Neural progenitor cell (in vitro differentiated cells): Measurements from ENCODE around the gene CACNA1C. TPM values are rescaled to one million over a fixed set of nuclear protein-coding genes. Genes with fewer than 3 reads are reported as not detected.

Source experiments
- DNase-seq: peaks from one replicate; pipeline ENCODE4 v3.0.0-alpha.2; 2016; ENCODE audit warnings: low spot score
- H2AFZ ChIP-seq: fragments of 200-600 bp; sonication (generic); replicated peaks from 2 replicates; pipeline ENCODE4 v1.6.1; 2016; ENCODE audit warnings: antibody characterized with exemption
- H3F3A ChIP-seq: fragments of 200-600 bp; sonication (generic); 2 replicates; pipeline ENCODE4 v1.6.1; 2016; ENCODE audit warnings: antibody characterized with exemption, low read depth
- H3K27ac ChIP-seq: fragments of 200-600 bp; sonication (generic); 2 replicates; pipeline ENCODE4 v1.5.1; 2016; ENCODE audit warnings: mild to moderate bottlenecking
- H3K27me3 ChIP-seq: fragments of 200-600 bp; sonication (generic); 2 replicates; pipeline ENCODE4 v1.6.1; 2016; ENCODE audit warnings: mild to moderate bottlenecking, moderate library complexity
- H3K36me3 ChIP-seq: fragments of 200-600 bp; sonication (generic); 2 replicates; pipeline ENCODE4 v1.5.1; 2016
- H3K4me1 ChIP-seq: fragments of 200-600 bp; sonication (generic); 2 replicates; pipeline ENCODE4 v1.6.1; 2016; ENCODE audit warnings: mixed run types
- H3K4me2 ChIP-seq: fragments of 200-600 bp; sonication (generic); 2 replicates; pipeline ENCODE4 v1.6.1; 2016
- H3K4me3 ChIP-seq: fragments of 200-600 bp; sonication (generic); 2 replicates; pipeline ENCODE4 v1.5.1; 2016
- H3K79me2 ChIP-seq: fragments of 200-600 bp; sonication (generic); 2 replicates; pipeline ENCODE4 v1.6.1; 2016; ENCODE audit warnings: low read depth
- H3K9ac ChIP-seq: fragments of 200-600 bp; sonication (generic); 2 replicates; pipeline ENCODE4 v1.6.1; 2016
- H3K9me3 ChIP-seq: fragments of 200-600 bp; sonication (generic); 2 replicates; pipeline ENCODE4 v1.5.1; 2016; ENCODE audit warnings: low read depth
- H4K20me1 ChIP-seq: fragments of 200-600 bp; sonication (generic); 2 replicates; pipeline ENCODE4 v1.6.1; 2016; ENCODE audit warnings: low read depth
- H3K27ac Mint-ChIP-seq: 3 replicates; pipeline ENCODE4 v1.8.0; 2021; ENCODE audit warnings: mixed read lengths
- H3K27me3 Mint-ChIP-seq: 2 replicates; pipeline ENCODE4 v1.8.0; 2022; ENCODE audit warnings: low read depth, mild to moderate bottlenecking, inconsistent platforms, moderate library complexity, mixed read lengths; ENCODE audit not compliant: insufficient read depth
- H3K36me3 Mint-ChIP-seq: 3 replicates; pipeline ENCODE4 v1.8.0; 2021; ENCODE audit warnings: mixed read lengths
- H3K4me1 Mint-ChIP-seq: 3 replicates; pipeline ENCODE4 v1.8.0; 2021; ENCODE audit warnings: mixed read lengths
- H3K4me3 Mint-ChIP-seq: 3 replicates; pipeline ENCODE4 v1.8.0; 2021; ENCODE audit warnings: mild to moderate bottlenecking, moderate library complexity, mixed read lengths
- H3K9me3 Mint-ChIP-seq: 3 replicates; pipeline ENCODE4 v1.8.0; 2020; ENCODE audit warnings: mixed read lengths
- EZH2 ChIP-seq: fragments of 200-600 bp; sonication (generic); IDR thresholded peaks from 2 replicates; pipeline ENCODE4 v1.6.1; 2017; ENCODE audit warnings: antibody characterized with exemption, mild to moderate bottlenecking, moderate library complexity
- EZH2phosphoT487 ChIP-seq: fragments of 200-600 bp; sonication (generic); IDR thresholded peaks from 2 replicates; pipeline ENCODE4 v1.6.1; 2017; ENCODE audit warnings: antibody characterized with exemption
- total RNA-seq: library from RNA; depleted of rRNA; stranded (reverse); fragments of >200 nt; gene quantifications from 2 replicates; pipeline ENCODE4 v1.2.3, GENCODE V29; 2015; ENCODE audit warnings: low replicate concordance
- TF ChIP-seq, protein P1 (sequence below): fragments of 200-600 bp; sonication (generic); IDR thresholded peaks from 2 replicates; pipeline ENCODE4 v1.5.1; 2017; ENCODE audit warnings: antibody characterized with exemption, mild to moderate bottlenecking

CACNA1C gene
- total RNA-seq, 1 donor from 2014 or later, result 2.7 TPM

DNA sequence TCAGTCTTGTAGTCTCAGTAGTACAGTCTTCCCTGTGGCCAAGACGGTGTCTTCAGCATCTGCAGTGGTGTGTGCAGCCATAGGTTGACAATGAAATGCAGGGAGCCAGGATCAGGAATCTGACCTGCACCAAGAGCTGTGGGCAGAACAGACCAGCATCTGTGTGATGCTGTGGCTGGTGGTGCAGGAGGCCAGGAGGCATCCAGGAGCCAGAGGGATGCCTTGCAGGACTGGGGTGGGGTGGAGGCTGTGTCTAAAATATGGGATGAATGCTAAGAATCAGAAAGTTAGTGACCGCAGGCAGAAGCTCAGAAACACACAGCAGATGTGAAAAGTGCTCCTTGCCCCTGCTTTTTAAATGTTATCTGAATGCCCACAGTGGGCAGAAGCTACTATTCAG, 209.7 kb downstream of the CACNA1C start:
- H3K4me2 ChIP-seq, result no peak overlapping the region
- no peak overlapping the region for H2AFZ ChIP-seq
- Mint-ChIP-seq H3K36me3 (no peaks in the 10 kb centered on the region), H3K27ac (no peak overlapping the region), H3K4me3 (no peak overlapping the region), H3K9me3 (no peaks in the 10 kb centered on the region), H3K27me3 (peaks cover 2% of the 10 kb centered on the region), H3K4me1 (peaks cover 14% of the 10 kb centered on the region)
- no peaks in the 10 kb centered on the region for H3F3A ChIP-seq
- no peaks in the 10 kb centered on the region for H4K20me1 ChIP-seq
- H3K9ac ChIP-seq, result no peak overlapping the region
- no peaks in the 10 kb centered on the region for H3K27me3 ChIP-seq
- no peaks in the 10 kb centered on the region for H3K9me3 ChIP-seq
- no peaks in the 10 kb centered on the region for H3K36me3 ChIP-seq
- no peak overlapping the region for H3K27ac ChIP-seq
- TF ChIP-seq EZH2 (no peak), EZH2phosphoT487 (no peak)
- TF ChIP-seq, protein P1, sequence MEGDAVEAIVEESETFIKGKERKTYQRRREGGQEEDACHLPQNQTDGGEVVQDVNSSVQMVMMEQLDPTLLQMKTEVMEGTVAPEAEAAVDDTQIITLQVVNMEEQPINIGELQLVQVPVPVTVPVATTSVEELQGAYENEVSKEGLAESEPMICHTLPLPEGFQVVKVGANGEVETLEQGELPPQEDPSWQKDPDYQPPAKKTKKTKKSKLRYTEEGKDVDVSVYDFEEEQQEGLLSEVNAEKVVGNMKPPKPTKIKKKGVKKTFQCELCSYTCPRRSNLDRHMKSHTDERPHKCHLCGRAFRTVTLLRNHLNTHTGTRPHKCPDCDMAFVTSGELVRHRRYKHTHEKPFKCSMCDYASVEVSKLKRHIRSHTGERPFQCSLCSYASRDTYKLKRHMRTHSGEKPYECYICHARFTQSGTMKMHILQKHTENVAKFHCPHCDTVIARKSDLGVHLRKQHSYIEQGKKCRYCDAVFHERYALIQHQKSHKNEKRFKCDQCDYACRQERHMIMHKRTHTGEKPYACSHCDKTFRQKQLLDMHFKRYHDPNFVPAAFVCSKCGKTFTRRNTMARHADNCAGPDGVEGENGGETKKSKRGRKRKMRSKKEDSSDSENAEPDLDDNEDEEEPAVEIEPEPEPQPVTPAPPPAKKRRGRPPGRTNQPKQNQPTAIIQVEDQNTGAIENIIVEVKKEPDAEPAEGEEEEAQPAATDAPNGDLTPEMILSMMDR, result no peak
- H3K4me3 ChIP-seq, result no peak overlapping the region
- no peaks in the 10 kb centered on the region for H3K79me2 ChIP-seq
- DNase-seq, result no peak
- H3K4me1 ChIP-seq, result peaks cover 12% of the 10 kb centered on the region

- DNase-seq, result no peak
Observed at GRCh38 chr12:2263901-2264300, 211.1 kb downstream of the CACNA1C start.

DNA sequence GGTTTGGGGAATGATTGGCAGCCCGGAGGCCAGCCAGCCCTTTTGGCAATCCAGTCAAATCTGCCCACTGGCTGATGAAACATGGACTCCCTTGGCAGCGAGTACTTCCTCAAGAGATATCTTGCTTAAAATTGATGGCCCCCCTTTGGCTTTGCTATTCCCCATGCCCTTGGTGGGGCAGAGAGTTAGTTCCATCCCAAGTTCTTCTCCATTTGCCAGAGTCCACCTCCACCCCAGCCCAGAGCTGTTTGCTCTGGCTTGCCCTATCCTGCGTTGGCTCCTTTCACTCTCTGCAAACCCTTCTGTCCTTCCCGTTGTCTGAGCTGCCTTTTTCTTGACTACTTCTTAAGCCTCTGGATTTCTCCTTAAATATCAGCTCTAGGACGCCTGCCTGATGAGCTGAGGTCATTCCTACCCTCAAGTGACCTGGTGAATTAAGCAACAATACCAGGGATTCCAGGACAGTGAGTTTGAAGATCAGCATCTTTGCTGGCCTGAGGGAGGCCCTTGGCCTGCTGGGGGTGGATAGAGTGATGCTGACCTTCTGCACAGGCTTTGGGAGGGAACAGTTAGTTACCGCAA, 212.0 kb downstream of the CACNA1C start:
- DNase-seq, result no peak
- no peaks in the 10 kb centered on the region for H3K27me3 ChIP-seq
- TF ChIP-seq EZH2 (no peak), EZH2phosphoT487 (no peak)
- TF ChIP-seq, protein P1, result no peak
- no peak overlapping the region for H3K27ac ChIP-seq
- no peak overlapping the region for H2AFZ ChIP-seq
- peaks cover 24% of the 10 kb centered on the region for H3K4me1 Mint-ChIP-seq
- H3K4me2 ChIP-seq, result no peak overlapping the region
- no peaks in the 10 kb centered on the region for H3K36me3 Mint-ChIP-seq
- H4K20me1 ChIP-seq, result no peaks in the 10 kb centered on the region
- no peaks in the 10 kb centered on the region for H3K9me3 ChIP-seq
- no peaks in the 10 kb centered on the region for H3K36me3 ChIP-seq
- H3K27me3 Mint-ChIP-seq, result no peaks in the 10 kb centered on the region
- peaks cover 20% of the 10 kb centered on the region for H3K4me1 ChIP-seq
- no peak overlapping the region for H3K4me3 ChIP-seq
- H3K9ac ChIP-seq, result no peak overlapping the region
- H3K79me2 ChIP-seq, result no peaks in the 10 kb centered on the region
- no peak overlapping the region for H3K27ac Mint-ChIP-seq
- H3K4me3 Mint-ChIP-seq, result no peak overlapping the region
- H3F3A ChIP-seq, result no peaks in the 10 kb centered on the region
- no peaks in the 10 kb centered on the region for H3K9me3 Mint-ChIP-seq

More at GRCh38 chr12:2263901-2264300, 211.1 kb downstream of the CACNA1C start:
- Mint-ChIP-seq H3K27ac (no peak overlapping the region), H3K4me1 (peaks cover 24% of the 10 kb centered on the region), H3K27me3 (no peaks in the 10 kb centered on the region), H3K4me3 (no peak overlapping the region), H3K36me3 (no peaks in the 10 kb centered on the region), H3K9me3 (no peaks in the 10 kb centered on the region)
- H3F3A ChIP-seq, result no peaks in the 10 kb centered on the region
- TF ChIP-seq, protein P1, result no peak
- TF ChIP-seq EZH2 (no peak), EZH2phosphoT487 (no peak)
- no peaks in the 10 kb centered on the region for H3K36me3 ChIP-seq
- no peaks in the 10 kb centered on the region for H3K27me3 ChIP-seq
- no peaks in the 10 kb centered on the region for H3K79me2 ChIP-seq
- no peak overlapping the region for H2AFZ ChIP-seq
- no peaks in the 10 kb centered on the region for H3K9me3 ChIP-seq
- H3K4me3 ChIP-seq, result no peak overlapping the region
- H3K9ac ChIP-seq, result no peak overlapping the region
- H3K4me1 ChIP-seq, result peaks cover 20% of the 10 kb centered on the region
- H3K4me2 ChIP-seq, result no peak overlapping the region
- H3K27ac ChIP-seq, result no peak overlapping the region
- no peaks in the 10 kb centered on the region for H4K20me1 ChIP-seq
